Mesenteric fat pad (tissue), 1 donor: ENCODE data around the gene SLC35E3. TPM values are rescaled to one million over a fixed set of nuclear protein-coding genes. Genes with fewer than 3 reads are reported as not detected.
"Not testable (repeated sequence)": the region's sequence is repeated elsewhere in the genome, so short reads cannot be mapped to it uniquely, and the experiment has no call there.

Experiments used
- DNase-seq: peaks from one replicate; pipeline ENCODE4 v3.0.0-alpha.2; 2020; ENCODE audit warnings: low spot score
- total RNA-seq: library from RNA; stranded (reverse); fragmentation: NEBNext Ultra II Directional; extraction: Animal tissue kit (Norgen Biotek cat#: 25700); gene quantifications from one replicate; pipeline ENCODE4 v1.2.1, GENCODE V29; 2021
- donor health status: DM: yes; HTN: yes; CAD: no.

SLC35E3 gene
- total RNA-seq, 1 donor from 2014 or later = 8.7 TPM

DNA sequence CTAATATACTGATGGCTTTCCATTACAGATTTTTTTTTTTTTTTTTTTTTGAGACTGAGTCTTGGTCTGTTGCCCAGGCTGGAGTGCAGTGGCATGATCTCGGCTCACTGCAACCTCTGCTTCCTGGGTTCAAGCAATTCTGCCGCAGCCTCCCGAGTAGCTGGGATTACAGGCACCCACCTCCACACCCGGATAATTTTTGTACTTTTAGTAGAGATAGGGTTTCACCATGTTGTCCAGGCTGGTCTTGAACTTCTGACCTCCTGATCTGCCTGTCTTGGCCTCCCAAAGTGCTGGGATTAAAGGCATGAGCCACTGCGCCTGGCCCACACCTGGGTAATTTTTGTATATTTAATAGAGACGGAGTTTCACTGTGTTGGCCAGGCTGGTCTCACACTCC is 65.6 kb downstream of the SLC35E3 start:
- not testable (repeated sequence) for DNase-seq

DNA sequence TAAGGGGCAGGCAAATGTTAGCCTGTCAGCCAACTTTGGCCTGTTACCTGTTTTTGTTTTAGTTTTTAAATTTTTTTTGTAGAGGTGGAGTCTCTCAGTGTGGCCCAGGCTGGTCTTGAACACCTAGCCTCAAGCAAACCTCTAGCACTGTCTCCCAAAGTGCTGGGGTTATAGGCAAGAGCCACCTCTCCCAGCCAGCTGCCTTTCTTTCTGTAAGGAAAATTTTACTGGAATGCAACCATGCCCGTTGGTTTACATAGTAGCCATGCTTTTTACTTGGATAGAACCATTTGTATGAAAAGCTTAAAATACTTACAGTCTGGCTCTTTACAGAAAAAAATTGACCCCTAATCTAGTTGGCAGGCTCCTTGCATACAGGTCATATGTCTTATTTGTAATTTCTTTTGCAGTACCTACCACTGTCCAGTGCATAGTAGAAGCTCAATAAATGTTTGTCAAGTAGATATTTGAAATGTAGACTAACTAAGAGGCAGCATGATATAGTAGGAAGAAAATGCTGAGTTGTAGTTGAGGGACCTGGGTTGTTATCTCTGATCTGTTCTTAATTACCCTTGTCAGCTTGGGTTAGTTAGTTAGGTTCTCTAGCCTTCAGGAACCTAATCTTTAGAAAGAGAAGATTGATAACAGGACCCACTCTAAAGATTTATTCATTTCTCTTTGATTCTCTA is 66.7 kb downstream of the SLC35E3 start:
- DNase-seq = no peak

DNA sequence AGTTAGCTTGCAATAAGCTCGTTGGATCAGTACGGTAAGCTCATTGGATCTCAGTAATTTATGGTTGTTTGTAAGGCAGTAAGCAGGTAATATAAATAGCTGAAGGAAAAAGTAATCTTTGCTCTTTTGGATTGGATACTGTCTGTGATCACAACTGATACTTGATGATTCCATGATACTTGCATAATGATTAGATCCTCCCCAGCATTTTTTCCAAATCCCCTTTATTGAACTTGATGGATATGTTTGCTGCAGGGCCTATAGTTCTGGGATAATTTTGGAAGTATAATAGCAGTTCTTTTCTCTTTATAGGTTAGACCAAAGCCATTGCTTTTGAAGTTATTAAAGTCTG is 67.2 kb downstream of the SLC35E3 start:
- DNase-seq = no peak

DNA sequence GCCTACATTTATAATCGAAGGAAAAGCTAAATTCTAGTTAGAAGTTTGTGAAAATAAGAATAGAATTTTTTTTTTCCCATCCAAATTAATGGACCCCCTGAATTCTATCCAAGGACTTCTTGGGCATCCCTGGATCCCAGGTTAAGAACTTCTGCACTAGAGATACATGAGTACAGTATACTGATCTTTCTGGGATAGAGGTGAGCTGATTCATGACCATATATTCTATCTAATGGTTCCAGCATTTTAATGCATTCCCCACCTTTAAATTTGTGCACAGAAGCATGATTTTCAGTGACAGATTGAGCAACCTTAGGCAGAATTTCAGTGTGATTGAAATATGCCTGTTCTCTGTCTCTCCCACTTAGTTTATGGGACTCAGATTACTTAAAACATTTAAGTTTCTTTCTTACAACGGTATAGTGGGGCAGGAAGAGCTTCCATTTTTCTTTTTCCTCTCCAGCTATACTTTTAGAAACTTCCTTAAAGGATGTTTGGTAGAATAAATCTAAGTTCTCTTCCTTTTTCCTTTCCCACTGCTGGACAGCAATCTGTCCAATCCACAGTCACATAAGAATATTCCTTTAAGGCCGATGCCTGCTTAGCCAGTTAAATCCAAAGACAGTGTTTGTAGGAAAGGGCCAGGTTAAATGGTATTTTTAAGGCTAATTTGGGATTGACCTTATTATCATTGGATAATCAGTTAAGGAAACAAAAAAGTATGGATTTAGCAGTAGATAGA is 68.7 kb downstream of the SLC35E3 start:
- no peak for DNase-seq

DNA sequence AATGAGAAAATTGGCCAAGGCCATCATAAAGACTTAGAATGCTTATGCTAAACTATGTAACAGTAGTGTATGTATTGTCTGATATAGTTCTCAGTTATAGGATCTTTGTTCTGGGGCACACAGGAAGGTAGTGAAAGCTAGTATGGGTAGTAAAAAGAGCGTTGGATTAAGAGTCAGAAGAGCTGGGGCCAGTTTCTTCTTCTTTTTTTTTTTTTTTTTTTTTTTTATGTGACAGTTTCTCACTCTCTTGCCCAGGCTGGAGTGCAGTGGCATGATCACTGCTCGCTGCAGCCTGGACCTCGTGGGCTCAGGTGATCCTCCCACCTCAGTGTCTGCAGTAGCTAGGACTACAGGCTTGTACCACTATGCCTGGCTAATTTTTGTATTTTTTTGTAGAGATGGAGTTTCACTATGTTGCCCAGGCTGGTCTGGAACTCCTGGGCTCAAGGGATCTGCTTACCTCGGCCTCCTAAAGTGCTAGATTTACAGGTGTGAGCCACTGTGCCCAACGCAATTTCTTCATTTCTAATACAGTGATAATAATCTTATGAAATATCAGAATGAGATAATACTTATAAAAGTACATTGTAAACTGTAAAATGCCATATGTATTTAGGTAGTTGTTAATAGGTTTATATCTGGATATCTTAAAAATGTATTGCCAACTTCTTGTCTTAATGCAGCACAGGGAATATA is 69.4 kb downstream of the SLC35E3 start:
- DNase-seq = no peak

DNA sequence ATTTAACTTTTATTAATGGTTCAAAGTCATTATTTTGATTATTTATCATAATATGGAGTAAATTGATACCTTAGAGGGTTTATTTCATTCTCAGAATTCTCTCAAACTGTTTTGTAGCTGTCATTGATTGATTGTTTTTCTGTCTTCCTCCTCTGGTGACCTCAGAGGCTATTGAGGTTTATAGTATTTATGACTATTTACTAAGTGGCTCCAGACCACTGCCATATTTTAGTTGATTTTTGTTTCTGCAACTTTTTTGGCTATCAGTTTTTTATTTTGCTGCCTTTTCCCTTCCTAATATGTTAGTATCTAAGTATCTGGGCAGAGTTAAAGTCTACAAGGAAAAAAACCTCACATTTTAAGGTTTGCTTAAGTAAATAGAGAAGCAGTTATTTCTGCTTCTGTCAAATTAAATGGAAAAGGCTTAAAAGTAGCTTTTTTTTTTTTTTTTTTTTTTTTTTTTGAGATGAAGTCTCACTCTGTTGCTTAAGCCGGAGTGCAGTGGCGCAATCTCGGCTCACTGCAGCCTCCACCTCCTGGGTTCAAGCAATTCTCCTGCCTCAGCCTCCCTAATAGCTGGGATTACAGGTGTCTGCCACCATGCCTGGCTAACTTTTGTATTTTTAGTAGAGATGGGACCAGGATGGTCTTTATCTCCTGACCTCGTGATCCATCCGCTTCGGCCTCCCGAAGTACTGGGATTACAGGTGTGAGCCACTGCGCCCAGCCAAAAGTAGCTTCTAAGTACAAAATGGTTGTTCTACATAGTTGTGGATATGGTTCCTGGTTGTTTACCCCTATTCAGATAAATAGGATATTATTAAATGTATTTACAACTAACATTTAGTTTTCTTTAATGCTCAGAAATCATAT is 70.2 kb downstream of the SLC35E3 start:
- DNase-seq = no peak

DNA sequence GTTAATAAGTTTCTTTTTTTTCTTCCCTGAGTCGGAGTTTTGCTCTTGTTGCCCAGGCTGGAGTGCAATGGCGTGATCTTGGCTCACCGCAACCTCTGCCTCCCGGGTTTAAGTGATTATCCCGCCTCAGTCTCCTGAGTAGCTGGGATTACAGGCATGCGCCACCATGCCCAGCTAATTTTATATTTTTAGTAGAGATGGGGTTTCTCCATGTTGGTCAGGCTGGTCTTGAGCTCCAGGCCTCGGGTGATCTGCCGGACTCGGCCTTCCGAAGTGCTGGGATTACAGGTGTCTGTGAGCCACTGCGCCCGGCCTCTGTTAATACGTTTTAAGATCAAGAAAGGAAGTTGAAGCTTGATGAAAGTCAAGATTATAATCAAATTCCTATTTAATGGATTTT is 73.5 kb downstream of the SLC35E3 start:
- DNase-seq = not testable (repeated sequence)

DNA sequence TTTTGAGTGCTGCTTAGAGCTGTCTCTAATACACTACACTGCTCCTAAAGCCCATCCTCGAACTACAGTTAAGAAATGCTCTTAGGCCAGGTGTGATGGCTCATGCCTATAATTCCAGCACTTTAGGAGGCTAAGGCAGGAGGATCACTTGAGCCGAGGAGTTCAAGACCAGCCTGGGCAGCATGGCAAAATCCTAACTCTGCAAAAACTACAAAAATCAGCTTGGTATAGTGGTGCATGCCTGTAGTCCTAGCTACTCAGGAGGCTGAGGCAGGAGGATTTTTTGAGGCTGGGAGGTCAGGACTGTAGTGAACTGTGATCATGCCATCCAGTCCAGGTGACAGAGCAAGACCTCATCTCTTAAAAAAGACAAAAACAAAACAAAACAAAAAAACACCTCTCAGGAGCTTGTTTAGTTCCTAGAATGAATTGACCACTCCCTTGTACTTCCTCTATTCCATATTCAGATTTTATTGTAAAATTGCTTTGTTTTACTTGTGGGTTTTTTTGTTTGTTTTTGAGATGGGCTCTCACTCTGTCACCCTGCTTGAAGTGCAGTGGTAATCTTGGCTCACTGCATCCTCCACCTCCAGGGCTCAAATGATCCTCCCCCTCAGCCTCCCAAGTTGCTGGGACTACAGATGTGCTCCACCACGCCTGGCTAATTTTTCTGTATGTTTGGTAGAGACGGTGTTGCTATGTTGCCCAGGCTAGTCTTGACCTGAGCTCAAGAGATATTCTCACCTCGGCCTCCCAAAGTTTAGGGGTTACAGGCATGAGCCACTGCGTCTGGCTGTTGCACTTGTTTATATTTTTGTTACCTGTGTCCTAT is 75.6 kb downstream of the SLC35E3 start:
- no peak for DNase-seq

DNA sequence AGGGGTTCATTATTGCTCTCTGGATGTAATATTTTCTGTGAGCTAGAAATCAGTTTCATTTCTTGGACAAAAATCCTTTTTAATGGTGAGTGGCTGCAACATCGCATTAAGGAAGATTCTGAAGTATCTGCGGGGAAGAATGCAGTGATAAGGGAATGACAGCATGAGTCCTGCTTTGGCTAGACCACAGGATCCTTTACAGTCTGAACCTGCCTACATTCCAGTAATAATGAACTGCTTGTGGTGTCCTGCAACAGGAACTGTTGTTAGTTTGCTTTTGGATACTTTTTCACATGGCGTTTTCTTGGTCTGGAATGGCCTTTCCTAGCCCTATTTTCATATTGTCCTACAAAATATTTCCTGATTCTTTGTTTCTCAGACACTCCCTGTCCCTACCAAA is 77.7 kb downstream of the SLC35E3 start:
- no peak for DNase-seq

DNA sequence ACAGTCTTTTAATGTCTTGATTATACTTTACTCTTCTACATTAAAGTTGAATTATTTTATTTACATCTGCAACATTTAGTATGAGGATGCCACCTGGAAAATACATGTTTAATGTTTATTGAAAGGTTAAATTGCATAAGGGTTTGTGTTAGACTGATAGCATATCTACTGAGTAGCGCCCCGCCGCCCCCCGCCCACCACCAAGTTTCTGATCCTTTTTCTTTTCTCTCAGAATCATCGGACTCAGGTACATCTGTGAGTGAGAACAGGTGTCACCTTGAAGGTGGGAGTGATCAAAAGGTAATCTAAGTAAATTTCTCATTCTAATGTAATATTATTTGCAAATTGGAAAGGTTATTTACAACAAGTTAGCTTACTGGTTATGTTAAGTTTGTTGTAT is 78.2 kb downstream of the SLC35E3 start:
- no peak for DNase-seq

DNA sequence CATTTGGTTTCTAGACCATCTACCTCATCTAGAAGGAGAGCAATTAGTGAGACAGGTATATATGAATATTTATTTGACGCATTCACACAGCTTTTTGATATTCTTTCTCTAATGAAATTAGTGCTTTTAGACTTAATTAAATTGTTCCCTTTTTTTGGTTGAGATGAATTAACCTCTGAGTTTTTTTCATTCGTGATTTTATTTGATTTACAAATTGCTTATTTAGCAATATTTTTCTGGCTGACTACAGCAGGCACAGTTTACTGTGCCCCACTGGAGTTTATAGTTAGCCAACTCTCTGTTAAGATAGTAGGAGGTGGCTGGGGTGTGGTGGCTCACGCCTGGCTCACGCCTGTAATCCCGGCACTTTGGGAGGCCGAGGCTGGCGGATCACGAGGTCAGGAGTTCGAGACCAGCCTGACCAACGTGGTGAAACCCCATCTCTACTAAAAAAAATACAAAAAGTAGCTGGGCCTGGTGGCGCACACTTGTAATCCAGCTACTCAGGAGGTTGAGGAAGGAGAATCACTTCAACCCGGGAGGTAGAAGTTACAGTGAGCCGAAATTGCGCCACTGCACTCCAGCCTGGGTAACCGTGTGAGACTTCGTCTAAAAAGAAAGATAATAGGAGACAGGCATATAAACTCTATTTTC is 78.7 kb downstream of the SLC35E3 start:
- DNase-seq = no peak

DNA sequence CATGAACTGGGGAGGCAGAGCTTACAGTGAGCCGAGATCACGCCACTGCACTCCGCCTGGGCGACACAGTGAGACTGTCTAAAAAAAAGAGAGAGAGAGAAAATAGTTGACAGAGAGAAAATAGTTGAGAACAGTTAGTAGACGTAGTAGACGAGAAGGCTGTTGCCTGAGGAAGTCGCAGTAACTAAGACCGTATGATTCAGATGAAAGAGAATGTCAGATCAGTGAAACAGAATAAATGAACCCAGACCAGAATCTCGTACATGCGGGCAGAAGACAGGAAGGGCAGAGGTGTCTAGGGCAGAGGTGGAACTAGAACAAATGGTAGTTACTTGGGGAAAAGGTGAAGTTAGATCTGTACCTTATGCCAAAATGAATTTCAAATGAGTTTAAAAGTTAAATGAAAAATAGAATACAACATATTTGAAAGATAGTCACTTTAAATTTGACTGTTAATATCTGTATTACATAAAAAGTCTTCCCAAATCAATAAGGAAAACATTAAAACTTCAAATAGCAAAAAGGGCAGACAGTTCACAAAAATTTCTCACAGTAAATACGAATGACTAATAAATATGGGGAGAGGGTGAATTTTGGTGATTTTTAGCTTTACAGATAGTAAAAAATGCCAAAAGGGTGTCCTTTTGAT is 79.7 kb downstream of the SLC35E3 start:
- DNase-seq = no peak

DNA sequence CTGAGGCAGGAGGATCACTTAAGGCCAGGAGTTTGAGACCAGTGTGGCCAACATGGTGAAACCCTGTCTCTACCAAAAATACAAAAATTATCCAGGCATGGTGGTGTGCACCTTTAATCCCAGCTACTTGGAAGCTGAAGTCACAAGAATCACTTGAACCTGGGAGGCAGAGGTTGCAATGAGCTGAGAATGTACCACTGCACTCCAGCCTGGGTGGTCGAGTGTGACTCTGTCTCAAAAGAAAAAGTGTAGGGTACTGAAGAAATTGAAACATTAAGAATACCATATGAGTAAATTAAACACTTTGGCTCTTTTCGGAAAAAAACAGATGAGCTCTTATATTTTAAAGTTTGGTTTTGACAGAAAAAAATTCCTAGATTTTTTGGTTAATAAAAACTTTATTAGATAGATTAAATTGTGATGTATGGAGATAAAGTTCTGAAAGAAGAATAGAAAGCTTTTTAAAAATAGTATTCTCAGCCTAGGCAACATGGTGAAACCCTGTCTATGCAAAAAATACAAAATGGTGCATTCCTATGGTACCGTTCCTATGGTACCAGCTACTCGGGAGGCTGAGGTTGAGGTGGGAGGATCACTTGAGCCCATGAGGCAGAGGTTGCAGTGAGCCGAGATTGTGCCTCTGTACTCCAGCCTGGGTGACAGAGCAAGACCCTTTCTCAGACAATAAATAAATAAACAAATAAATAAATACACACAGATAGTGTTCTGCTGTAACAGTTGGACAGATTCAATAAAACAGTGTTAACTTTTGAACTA is 82.1 kb downstream of the SLC35E3 start:
- DNase-seq = no peak

DNA sequence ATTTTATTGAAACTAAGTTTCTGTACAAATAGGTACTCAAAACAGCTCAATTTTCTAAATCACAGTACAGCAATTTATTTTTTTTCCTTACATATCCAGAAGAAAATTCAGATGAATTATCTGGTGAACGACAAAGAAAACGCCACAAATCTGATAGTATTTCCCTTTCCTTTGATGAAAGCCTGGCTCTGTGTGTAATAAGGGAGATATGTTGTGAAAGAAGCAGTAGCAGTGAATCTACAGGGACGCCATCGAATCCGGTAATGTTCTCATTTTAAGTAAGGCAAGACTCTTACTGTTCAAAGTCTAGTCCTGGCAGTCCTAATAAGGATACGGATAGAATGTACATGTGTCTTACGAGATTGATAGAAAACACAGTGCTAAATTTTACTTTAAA is 82.7 kb downstream of the SLC35E3 start:
- no peak for DNase-seq
